ENCODE measurements around the gene DCST1.

The DCST1 gene

GRCh38 chr1:155000726-155001424 lies 32.7 kb upstream of the DCST1 start:
- peak; percentile 60 to 79 for DNase-seq (ENCODE audit: low read depth in 2 of 2)

- no peak for DNase-seq (ENCODE audit: low read depth in 2 of 2)
These were observed 32.3 kb upstream of the DCST1 start for GRCh38 chr1:155001425-155001674.

- DNase-seq (ENCODE audit: low read depth in 2 of 2): peak; percentile 99
These were observed 31.8 kb upstream of the DCST1 start for GRCh38 chr1:155001675-155002463.

- no peak for DNase-seq (ENCODE audit: low read depth in 2 of 2)
These were observed 31.0 kb upstream of the DCST1 start, which contains the start of gene ZBTB7B for GRCh38 chr1:155002464-155003226. ZBTB7B (plus strand) TSS chr1:155002802; CDS start chr1:155014661, 11,859 bp downstream.

GRCh38 chr1:155003227-155003765 lies 30.3 kb upstream of the DCST1 start:
- no peak for DNase-seq (ENCODE audit: low read depth in 2 of 2)

GRCh38 chr1:155003766-155004351 lies 29.8 kb upstream of the DCST1 start:
- no peak for DNase-seq (ENCODE audit: low read depth in 2 of 2)

- no peak for DNase-seq (ENCODE audit: low read depth in 2 of 2)
These were observed 29.1 kb upstream of the DCST1 start for GRCh38 chr1:155004352-155005075.

GRCh38 chr1:155005076-155006011 lies 28.3 kb upstream of the DCST1 start:
- no peak for DNase-seq (ENCODE audit: low read depth in 2 of 2)

- DNase-seq (ENCODE audit: low read depth in 2 of 2): no peak
These were observed 27.0 kb upstream of the DCST1 start for GRCh38 chr1:155006601-155007101.

- DNase-seq (ENCODE audit: low read depth in 2 of 2): no peak
These were observed 26.3 kb upstream of the DCST1 start for GRCh38 chr1:155007251-155007828.

- peak; percentile 58 to 89 for DNase-seq (ENCODE audit: low read depth in 2 of 2)
These were observed 25.3 kb upstream of the DCST1 start for GRCh38 chr1:155008015-155008941.

GRCh38 chr1:155009221-155009711 lies 24.4 kb upstream of the DCST1 start:
- no peak for DNase-seq (ENCODE audit: low read depth in 2 of 2)

GRCh38 chr1:155009742-155010141 lies 23.9 kb upstream of the DCST1 start:
- no peak for DNase-seq (ENCODE audit: low read depth in 2 of 2)

- no peak for DNase-seq (ENCODE audit: low read depth in 2 of 2)
These were observed 23.3 kb upstream of the DCST1 start for GRCh38 chr1:155010211-155010918.

- DNase-seq (ENCODE audit: low read depth in 2 of 2): no peak
These were observed 22.6 kb upstream of the DCST1 start for GRCh38 chr1:155011004-155011416.

GRCh38 chr1:155011437-155012025 lies 22.1 kb upstream of the DCST1 start:
- DNase-seq (ENCODE audit: low read depth in 2 of 2): no peak

- no peak for DNase-seq (ENCODE audit: low read depth in 2 of 2)
These were observed 21.5 kb upstream of the DCST1 start for GRCh38 chr1:155012026-155012546.
